Measurements from ENCODE around the gene PPP1R27. TPM values are rescaled to one million over a fixed set of nuclear protein-coding genes. Genes with fewer than 3 reads are reported as not detected.

Gene PPP1R27
- total and polyA plus RNA-seq, 4 donors = 0.31 to 0.35 TPM; not detected in 2

DNA sequence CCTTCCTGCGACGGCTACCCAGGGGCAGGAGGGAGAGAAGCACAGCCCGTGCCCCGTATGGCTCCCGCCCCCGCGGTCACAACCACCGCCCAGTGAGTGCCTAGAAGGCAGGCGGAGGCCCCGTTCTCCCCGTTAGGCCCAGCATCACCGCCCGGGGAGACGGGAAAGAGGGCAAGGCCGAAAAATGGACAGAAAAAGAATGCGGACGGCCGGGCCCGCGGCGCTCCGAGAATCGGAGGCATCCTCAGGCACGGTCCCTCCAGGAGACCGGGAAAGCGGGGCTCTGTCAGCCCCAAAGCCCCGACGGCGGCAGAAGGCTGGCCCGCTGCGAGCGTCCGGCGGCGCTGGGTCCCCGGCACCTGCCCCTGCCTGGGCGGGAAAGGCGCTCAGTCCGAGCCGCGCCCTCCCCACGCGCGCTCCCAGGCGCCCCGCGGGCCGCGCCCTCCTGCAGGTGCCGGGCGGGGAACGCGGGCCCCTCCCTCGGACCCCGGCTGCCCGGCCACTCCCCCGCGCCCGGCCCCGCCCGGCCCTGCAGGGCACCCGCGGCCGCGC, 2.2 kb downstream of the PPP1R27 start:
- Histone ChIP-seq H3K9ac (ENCODE audit: low read depth in 1 of 2, low read length in 2 of 2) (peak overlapping the region; percentile 38 to 80), H3K27ac (ENCODE audit: low read depth in 1 of 2, low read length in 2 of 2) (peak overlapping the region; percentile 41 to 62), H3K4me1 (ENCODE audit: control insufficient read depth in 4 of 4, insufficient read depth in 4 of 4, low read length in 3 of 4) (peaks cover 9 to 33% (median 21%) of the 10 kb centered on the region in 4 donors), H3K36me3 (ENCODE audit: control insufficient read depth in 4 of 4, insufficient read depth in 3 of 4, low read depth in 1 of 4, low read length in 3 of 4) (no peaks in the 10 kb centered on the region), H3K9me3 (ENCODE audit: control insufficient read depth in 4 of 4, low read length in 3 of 4) (no peaks in the 10 kb centered on the region), H3K27me3 (ENCODE audit: control insufficient read depth in 4 of 4, insufficient read depth in 4 of 4, low read length in 3 of 4) (no peaks in the 10 kb centered on the region), H3K4me3 (ENCODE audit: low read depth in 1 of 3, low read length in 3 of 3) (peak overlapping the region; percentile 40 to 80 (median 59))
- WGBS = under 1% methylated on average over 65 of the region's 65 CpGs
- TF ChIP-seq NR2F2 (IDR thresholded peaks at IDR 0.05) (no peak), JUND (IDR thresholded peaks at IDR 0.05) (no peak)
- no peak for DNase-seq (ENCODE audit: low spot score)

DNA sequence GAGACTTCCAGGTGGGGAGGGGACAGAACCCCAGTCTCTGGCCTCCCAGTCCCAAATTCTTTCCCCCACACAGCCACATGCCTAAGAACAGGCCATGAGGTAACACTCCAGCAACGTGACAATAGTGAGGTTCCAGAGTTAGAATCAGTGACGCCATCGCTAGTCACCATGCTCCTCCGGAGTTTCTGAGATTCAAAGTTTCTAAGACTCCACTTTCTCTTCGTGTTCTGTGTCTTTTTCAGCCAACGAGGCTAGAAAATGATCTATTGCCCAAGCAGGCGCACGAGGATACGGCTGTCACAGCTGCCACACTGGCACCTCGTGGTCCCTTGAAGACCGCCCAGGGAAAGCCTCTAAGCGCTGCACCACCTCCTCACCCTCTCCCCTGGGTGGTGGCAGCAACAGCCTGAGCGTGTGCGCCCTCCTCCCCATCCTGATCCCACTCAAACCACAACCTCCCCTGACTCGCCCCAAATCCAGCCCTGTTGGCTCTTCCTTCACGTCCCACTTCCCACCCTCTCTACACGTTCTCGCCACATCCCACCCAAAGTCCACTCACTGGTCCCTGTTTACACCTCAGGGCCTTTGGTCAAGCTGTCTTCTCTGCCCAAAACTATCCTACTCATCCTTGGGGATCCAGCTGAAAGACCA, 2.8 kb downstream of the PPP1R27 start:
- Histone ChIP-seq H3K27me3 (ENCODE audit: control insufficient read depth in 4 of 4, insufficient read depth in 4 of 4, low read length in 3 of 4) (no peaks in the 10 kb centered on the region), H3K4me1 (ENCODE audit: control insufficient read depth in 4 of 4, insufficient read depth in 4 of 4, low read length in 3 of 4) (peaks cover 9 to 33% (median 21%) of the 10 kb centered on the region in 4 donors), H3K27ac (ENCODE audit: low read depth in 1 of 2, low read length in 2 of 2) (peak overlapping the region; percentile 41 to 62), H3K9ac (ENCODE audit: low read depth in 1 of 2, low read length in 2 of 2) (peak overlapping the region; percentile 38 to 80), H3K9me3 (ENCODE audit: control insufficient read depth in 4 of 4, low read length in 3 of 4) (no peaks in the 10 kb centered on the region), H3K4me3 (ENCODE audit: low read depth in 1 of 3, low read length in 3 of 3) (peak overlapping the region; percentile 40 to 80 (median 59)), H3K36me3 (ENCODE audit: control insufficient read depth in 4 of 4, insufficient read depth in 3 of 4, low read depth in 1 of 4, low read length in 3 of 4) (no peaks in the 10 kb centered on the region)
- no peak for TF ChIP-seq GABPA (IDR thresholded peaks at IDR 0.05 in 1 of 2, conservative IDR thresholded peaks at IDR 0.05 in 1 of 2)
- TF ChIP-seq, protein P1, sequence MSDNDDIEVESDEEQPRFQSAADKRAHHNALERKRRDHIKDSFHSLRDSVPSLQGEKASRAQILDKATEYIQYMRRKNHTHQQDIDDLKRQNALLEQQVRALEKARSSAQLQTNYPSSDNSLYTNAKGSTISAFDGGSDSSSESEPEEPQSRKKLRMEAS (IDR thresholded peaks at IDR 0.05) = no peak
- no peak for TF ChIP-seq FOXA1 (IDR thresholded peaks at IDR 0.05)
- TF ChIP-seq JUND (IDR thresholded peaks at IDR 0.05) = no peak
- TF ChIP-seq, protein P2, sequence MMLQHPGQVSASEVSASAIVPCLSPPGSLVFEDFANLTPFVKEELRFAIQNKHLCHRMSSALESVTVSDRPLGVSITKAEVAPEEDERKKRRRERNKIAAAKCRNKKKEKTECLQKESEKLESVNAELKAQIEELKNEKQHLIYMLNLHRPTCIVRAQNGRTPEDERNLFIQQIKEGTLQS (IDR thresholded peaks at IDR 0.05) = no peak
- no peak for TF ChIP-seq RAD21 (IDR thresholded peaks at IDR 0.05)
- no peak for TF ChIP-seq SP1 (IDR thresholded peaks at IDR 0.05)
- no peak for TF ChIP-seq RXRA (IDR thresholded peaks at IDR 0.05)
- TF ChIP-seq EGR1 (IDR thresholded peaks at IDR 0.05; ENCODE audit: low read depth in 2 of 2) = no peak
- TF ChIP-seq, protein P3, sequence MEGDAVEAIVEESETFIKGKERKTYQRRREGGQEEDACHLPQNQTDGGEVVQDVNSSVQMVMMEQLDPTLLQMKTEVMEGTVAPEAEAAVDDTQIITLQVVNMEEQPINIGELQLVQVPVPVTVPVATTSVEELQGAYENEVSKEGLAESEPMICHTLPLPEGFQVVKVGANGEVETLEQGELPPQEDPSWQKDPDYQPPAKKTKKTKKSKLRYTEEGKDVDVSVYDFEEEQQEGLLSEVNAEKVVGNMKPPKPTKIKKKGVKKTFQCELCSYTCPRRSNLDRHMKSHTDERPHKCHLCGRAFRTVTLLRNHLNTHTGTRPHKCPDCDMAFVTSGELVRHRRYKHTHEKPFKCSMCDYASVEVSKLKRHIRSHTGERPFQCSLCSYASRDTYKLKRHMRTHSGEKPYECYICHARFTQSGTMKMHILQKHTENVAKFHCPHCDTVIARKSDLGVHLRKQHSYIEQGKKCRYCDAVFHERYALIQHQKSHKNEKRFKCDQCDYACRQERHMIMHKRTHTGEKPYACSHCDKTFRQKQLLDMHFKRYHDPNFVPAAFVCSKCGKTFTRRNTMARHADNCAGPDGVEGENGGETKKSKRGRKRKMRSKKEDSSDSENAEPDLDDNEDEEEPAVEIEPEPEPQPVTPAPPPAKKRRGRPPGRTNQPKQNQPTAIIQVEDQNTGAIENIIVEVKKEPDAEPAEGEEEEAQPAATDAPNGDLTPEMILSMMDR (IDR thresholded peaks at IDR 0.05; ENCODE audit: low read depth, low read length, missing input control) = no peak
- TF ChIP-seq HNF4A (conservative IDR thresholded peaks at IDR 0.05) = no peak
- TF ChIP-seq HNF4G (IDR thresholded peaks at IDR 0.05) = no peak
- TF ChIP-seq, protein P4, sequence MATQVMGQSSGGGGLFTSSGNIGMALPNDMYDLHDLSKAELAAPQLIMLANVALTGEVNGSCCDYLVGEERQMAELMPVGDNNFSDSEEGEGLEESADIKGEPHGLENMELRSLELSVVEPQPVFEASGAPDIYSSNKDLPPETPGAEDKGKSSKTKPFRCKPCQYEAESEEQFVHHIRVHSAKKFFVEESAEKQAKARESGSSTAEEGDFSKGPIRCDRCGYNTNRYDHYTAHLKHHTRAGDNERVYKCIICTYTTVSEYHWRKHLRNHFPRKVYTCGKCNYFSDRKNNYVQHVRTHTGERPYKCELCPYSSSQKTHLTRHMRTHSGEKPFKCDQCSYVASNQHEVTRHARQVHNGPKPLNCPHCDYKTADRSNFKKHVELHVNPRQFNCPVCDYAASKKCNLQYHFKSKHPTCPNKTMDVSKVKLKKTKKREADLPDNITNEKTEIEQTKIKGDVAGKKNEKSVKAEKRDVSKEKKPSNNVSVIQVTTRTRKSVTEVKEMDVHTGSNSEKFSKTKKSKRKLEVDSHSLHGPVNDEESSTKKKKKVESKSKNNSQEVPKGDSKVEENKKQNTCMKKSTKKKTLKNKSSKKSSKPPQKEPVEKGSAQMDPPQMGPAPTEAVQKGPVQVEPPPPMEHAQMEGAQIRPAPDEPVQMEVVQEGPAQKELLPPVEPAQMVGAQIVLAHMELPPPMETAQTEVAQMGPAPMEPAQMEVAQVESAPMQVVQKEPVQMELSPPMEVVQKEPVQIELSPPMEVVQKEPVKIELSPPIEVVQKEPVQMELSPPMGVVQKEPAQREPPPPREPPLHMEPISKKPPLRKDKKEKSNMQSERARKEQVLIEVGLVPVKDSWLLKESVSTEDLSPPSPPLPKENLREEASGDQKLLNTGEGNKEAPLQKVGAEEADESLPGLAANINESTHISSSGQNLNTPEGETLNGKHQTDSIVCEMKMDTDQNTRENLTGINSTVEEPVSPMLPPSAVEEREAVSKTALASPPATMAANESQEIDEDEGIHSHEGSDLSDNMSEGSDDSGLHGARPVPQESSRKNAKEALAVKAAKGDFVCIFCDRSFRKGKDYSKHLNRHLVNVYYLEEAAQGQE (IDR thresholded peaks at IDR 0.05) = no peak
- no peak for TF ChIP-seq YY1 (IDR thresholded peaks at IDR 0.05)
- TF ChIP-seq TAF1 (conservative IDR thresholded peaks at IDR 0.05) = no peak
- WGBS = 65% methylated on average over 18 of the region's 18 CpGs
- DNase-seq (ENCODE audit: low spot score) = no peak

Measured in liver (tissue), 9 donors.